HG02870 (cell line): ENCODE results near the gene CCDC88A.
"Not testable (repeated sequence)": the region's sequence is repeated elsewhere in the genome, so short reads cannot be mapped to it uniquely, and the experiment has no call there.

ENCODE experiments used
- ATAC-seq: cut with Tn5 transposase; IDR thresholded peaks from one replicate; pipeline ENCODE4 v1.9.1; 2021; ENCODE audit warnings: mild to moderate bottlenecking, moderate library complexity; ENCODE audit not compliant: unreplicated experiment

The CCDC88A gene

GRCh38 chr2:55391615-55392242 lies 27.9 kb downstream of the CCDC88A start:
- ATAC-seq: no peak

- no peak for ATAC-seq
These were observed 28.5 kb downstream of the CCDC88A start for GRCh38 chr2:55391155-55391554.

DNA sequence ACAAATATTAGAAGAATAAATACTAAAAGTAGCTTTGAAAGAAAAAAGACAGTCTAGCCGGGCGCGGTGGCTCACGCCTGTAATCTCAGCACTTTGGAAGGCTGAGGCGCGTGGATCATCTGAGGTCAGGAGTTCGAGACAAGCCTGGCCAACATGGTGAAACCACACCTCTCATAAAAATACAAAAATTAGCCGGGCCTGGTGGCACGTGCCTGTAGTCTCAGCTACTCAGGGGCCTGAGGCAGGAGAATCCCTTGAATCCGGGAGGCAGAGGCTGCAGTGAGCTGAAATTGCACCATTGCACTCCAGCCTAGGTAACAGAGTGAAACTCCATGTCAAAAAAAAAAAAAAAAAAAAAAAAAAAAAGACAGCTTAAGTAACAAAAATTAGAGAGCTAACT lies 34.1 kb downstream of the CCDC88A start:
- not testable (repeated sequence) for ATAC-seq

DNA sequence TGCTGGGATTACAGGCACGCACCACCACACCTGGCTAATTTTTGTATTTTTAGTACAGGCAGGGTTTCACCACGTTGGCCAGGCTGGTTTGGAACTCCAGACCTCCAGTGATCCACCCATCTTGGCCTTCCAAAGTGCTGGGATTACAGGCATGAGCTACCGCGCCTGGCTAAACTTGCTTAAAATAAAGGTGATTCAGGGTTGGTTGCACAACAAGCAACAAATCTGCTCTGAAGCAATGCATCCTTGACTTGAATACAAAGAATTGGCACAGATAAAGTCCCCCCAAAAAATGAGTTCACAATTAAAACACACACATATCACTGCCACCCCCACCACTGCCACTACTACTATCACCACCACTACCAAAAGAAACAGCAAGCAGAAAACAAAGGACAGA lies 34.9 kb downstream of the CCDC88A start:
- no peak for ATAC-seq

GRCh38 chr2:55371376-55371775 lies 48.3 kb downstream of the CCDC88A start:
- no peak for ATAC-seq

- ATAC-seq: no peak
These were observed 49.4 kb downstream of the CCDC88A start for GRCh38 chr2:55370208-55370607.

DNA sequence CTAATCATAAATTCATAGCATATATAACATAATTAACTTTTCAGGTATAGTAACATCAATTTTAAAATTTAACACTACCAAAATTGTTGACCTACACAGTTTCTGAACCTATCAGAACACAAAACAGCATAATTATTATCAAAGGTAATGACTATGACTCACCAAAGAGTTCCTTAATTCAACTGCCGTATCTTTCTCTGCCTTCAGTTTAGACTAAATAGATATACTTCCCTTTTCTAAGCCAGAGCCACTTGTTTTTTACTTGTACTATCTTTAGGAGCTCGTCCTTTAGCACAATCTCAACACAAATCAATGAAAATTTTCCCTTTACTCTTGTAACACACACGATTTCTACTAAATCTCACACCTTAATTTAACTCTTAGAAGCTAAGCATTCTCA lies 54.4 kb downstream of the CCDC88A start:
- ATAC-seq: no peak

GRCh38 chr2:55364189-55365055 lies 55.2 kb downstream of the CCDC88A start:
- ATAC-seq: no peak

- ATAC-seq: no peak
These were observed 56.0 kb downstream of the CCDC88A start for GRCh38 chr2:55363636-55364035.

- ATAC-seq: no peak
These were observed 58.0 kb downstream of the CCDC88A start for GRCh38 chr2:55361465-55362189.

DNA sequence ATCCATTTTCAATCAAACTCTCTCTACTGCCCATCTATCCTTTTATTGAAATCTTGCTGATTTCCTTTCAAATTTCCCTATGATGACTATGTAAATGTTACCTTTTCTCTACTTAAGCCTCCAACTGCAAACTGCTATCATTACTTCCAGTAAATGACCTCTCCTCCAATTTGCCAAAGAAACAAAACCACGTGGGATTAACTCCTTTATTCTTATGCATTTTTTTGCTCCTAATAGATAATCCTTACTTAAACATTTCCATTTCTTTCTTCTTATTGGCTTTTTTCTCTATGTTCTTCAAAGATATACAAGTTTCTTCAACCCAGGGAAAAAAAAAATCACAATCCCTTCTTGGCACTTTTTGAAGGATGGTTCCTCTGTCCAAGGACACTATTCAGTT lies 61.2 kb downstream of the CCDC88A start:
- ATAC-seq: no peak

GRCh38 chr2:55357927-55358326 lies 61.7 kb downstream of the CCDC88A start:
- ATAC-seq: no peak

DNA sequence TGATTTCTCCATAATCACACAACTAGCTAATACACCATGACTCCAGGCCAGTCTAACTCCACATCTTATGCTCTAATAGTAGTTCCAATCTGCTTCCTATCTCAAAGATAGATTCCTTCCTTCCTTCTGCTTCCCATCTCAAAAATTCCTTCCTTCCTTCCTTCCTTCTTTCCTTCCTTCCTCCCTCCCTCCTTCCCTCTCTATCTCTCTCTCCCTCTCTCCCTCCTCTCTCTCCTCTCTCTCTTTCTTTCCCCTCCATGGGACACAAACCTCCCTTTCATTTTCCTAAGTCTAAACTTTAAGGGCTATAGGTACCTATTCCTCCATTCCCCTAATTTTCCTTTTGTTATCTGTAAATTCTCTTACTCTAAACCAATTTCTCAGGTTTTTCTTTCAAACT lies 62.5 kb downstream of the CCDC88A start:
- no peak for ATAC-seq

DNA sequence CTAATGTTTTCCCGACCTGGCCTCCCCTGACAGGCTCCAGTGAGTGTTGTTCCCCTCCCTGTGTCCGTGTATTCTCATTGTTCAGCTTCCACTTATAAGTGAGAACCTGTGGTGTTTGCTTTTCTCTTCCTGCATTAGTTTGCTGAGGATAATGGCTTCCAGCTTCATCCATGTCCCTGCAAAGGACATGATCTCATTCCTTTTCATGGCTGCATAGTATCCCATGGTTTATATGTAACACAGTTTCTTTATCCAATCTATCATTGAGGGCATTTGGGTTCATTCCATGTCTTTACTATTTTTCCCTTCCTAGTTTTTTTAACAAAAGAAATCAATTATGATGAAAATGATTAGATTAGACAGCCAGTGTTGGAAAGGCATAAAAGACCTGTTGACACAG lies 63.5 kb downstream of the CCDC88A start:
- not testable (repeated sequence) for ATAC-seq

GRCh38 chr2:55355451-55355850 lies 64.2 kb downstream of the CCDC88A start:
- no peak for ATAC-seq

GRCh38 chr2:55351672-55352071 lies 68.0 kb downstream of the CCDC88A start:
- ATAC-seq: no peak

GRCh38 chr2:55345064-55345463 lies 74.6 kb downstream of the CCDC88A start:
- ATAC-seq: no peak

DNA sequence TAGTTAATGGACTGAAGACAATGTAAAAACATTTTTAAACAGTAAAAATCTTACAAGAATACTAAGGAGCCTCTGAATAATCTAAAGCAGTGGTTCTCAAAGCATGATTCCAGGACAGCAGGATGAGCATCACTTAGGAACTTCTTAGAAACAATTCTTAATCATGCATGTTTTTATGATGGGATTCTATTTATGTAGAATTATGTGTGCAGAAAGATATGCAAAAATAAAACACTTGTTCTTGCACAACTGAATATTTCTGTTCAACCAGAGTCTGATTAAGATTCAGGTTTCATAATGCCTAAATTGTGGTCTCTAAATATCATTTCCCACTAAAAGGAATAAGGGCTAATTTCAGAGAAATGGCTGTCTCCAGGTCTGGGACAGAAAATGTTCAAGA lies 81.4 kb downstream of the CCDC88A start:
- no peak for ATAC-seq

- ATAC-seq: no peak
These were observed 84.9 kb downstream of the CCDC88A start for GRCh38 chr2:55334728-55335127.

GRCh38 chr2:55330541-55331297 lies 88.9 kb downstream of the CCDC88A start:
- ATAC-seq: no peak
